ENCODE results near the gene WDR90. TPM values are rescaled to one million over a fixed set of nuclear protein-coding genes. Genes with fewer than 3 reads are reported as not detected.
A peak's percentile ranks its signal among the peaks of the same experiment; 100 is the strongest.
"Not testable (repeated sequence)": the region's sequence is repeated elsewhere in the genome, so short reads cannot be mapped to it uniquely, and the experiment has no call there.

WDR90 gene
- total and polyA plus RNA-seq, 8 donors = 14.7 to 91.3 (median 22.3) TPM

DNA sequence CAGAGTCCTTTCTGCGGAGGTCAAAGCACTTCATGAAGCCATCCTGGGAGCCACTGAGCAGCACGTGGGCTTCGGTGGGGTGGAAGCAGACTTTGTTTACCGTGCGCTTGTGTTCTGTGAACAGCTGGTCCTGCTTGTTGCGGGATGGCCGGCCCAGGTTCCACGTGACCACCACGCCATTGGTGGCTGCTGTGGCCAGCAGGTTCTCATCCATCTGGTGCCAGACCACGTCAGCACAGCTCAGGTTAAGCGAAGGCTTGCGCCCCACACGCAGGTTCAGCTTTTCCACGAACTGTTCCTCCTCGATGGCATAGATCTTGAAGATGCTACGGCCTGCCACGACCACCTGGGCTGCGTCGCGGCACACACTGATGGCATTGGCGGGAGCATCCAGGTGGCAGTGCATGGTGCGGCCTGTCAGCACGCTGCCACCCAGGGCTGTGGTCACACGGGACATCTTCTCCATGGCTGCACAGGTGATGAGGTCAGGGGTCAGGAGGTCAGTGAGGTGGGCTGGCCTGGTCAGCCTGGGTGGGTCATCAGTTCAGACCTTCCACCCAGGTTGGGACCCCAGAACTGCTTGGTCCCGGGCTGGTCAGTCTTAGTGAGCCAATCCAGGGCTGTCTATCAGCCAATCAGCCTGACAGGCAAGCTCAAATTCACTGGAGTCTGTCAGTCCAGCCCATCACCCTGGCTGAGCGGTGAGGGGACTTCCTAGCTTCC is 40.2 kb downstream of the WDR90 start:
- FAIRE-seq (no peak), ATAC-seq (no peak), DNase-seq (no peak)
- Histone ChIP-seq H3K27me3 (no peaks in the 10 kb centered on the region), H3K36me3 (no peaks in the 10 kb centered on the region), H3K27ac (peak overlapping the region in 2 of 4 donors; percentile 44 to 51), H3K4me1 (peaks cover 4 to 18% (median 17%) of the 10 kb centered on the region in 3 donors), H3K9me3 (no peaks in the 10 kb centered on the region), H3K4me3 (peak overlapping the region; percentile 56 to 95 (median 66))
- TF ChIP-seq CTCF (IDR thresholded peaks at IDR 0.05) = no peak
- intact Hi-C loops (cut with DNase I) = no loop called here
- WGBS, 2 donors = 68 to 70% methylated on average over 26 of the region's 26 CpGs

- H3K9me3 ChIP-seq; H3K27me3 ChIP-seq; DNase-seq; FAIRE-seq; H3K36me3 ChIP-seq; H3K27ac ChIP-seq; ATAC-seq; H3K4me3 ChIP-seq; intact Hi-C loops (cut with DNase I): not testable (repeated sequence)
- WGBS, 2 donors = 63 to 68% methylated on average over 16 of the region's 16 CpGs
- H3K4me1 ChIP-seq = peaks cover 4 to 28% (median 15%) of the 10 kb centered on the region in 3 donors
Observed at GRCh38 chr16:691242-691641, 42.1 kb downstream of the WDR90 start.

DNA sequence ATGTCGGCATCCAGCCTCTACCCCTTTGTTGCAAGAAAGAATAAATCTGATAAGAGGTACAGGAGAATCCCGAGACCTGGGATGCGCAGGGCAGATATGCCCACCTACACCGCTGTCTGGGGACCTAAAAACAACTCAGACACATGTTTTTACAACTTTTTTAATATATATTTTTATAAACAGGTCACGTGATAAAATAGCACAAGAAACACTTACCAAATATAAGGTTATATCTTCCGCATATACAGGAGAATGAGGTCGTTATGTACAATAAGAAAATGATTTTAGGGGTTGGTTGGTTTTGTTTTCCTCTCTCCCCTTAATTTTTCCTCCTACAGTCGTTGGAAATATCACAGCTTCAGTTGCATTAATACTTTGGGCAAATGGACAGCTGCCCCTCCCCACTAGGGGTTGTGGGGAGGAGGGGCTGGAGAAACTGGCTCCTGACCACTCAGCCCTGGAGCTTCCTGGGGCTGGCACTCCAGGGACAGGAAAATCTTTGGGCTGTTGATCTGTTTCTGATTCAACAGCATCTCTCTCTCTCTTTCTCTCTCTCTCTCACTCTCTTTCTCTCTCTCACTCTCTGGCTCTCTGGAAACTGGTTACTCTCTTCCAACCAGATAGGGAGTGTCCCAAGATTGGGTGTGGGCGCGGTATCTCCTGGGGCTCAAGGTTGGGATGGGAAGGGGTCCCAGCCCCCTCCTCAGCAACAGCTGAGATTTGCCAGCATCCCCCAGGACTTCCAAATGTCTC is 43.4 kb downstream of the WDR90 start:
- Histone ChIP-seq H3K4me3 (no peak overlapping the region), H3K27me3 (peaks cover 0 to 9% (median 0%) of the 10 kb centered on the region in 4 donors), H3K36me3 (no peaks in the 10 kb centered on the region), H3K9me3 (no peaks in the 10 kb centered on the region), H3K27ac (no peak overlapping the region), H3K4me1 (peaks cover 4 to 28% (median 15%) of the 10 kb centered on the region in 3 donors)
- intact Hi-C loops (cut with DNase I) = no loop called here
- ATAC-seq (no peak), FAIRE-seq (no peak), DNase-seq (no peak)
- TF ChIP-seq CTCF (IDR thresholded peaks at IDR 0.05) = no peak
- 49 to 59% methylated on average over 10 of the region's 10 CpGs for WGBS, 2 donors

GRCh38 chr16:693364-693763 is 44.2 kb downstream of the WDR90 start:
- H3K4me1 ChIP-seq = peaks cover 4 to 28% (median 15%) of the 10 kb centered on the region in 3 donors
- intact Hi-C loops (cut with DNase I) = no loop called here
- H3K27ac ChIP-seq = no peak overlapping the region
- no peaks in the 10 kb centered on the region for H3K9me3 ChIP-seq
- FAIRE-seq (no peak), ATAC-seq (no peak), DNase-seq (no peak)
- TF ChIP-seq CTCF (IDR thresholded peaks at IDR 0.05) = no peak
- no peaks in the 10 kb centered on the region for H3K36me3 ChIP-seq
- H3K4me3 ChIP-seq = no peak overlapping the region
- WGBS, 2 donors = 36 to 52% methylated on average over 21 to 22 of the region's 22 CpGs
- peaks cover 0 to 9% (median 0%) of the 10 kb centered on the region in 4 donors for H3K27me3 ChIP-seq

- WGBS, 2 donors = 10 to 25% methylated on average over 26 to 37 of the region's 37 CpGs
- ATAC-seq = no peak
- no peak for DNase-seq
- no peaks in the 10 kb centered on the region for H3K36me3 ChIP-seq
- FAIRE-seq = no peak
- H3K4me1 ChIP-seq = peaks cover 4 to 28% (median 15%) of the 10 kb centered on the region in 3 donors
- peaks cover 0 to 9% (median 0%) of the 10 kb centered on the region in 4 donors for H3K27me3 ChIP-seq
- H3K9me3 ChIP-seq = no peaks in the 10 kb centered on the region
- peak overlapping the region in 1 of 4 donors; percentile 10 for H3K4me3 ChIP-seq
- no peak for TF ChIP-seq CTCF (IDR thresholded peaks at IDR 0.05)
- intact Hi-C loops (cut with DNase I) = no loop called here
- no peak overlapping the region for H3K27ac ChIP-seq
Observed at GRCh38 chr16:693766-694165, 44.6 kb downstream of the WDR90 start.
